GM18867 (cell line): ENCODE measurements around the gene HAGHL.
"Not testable (repeated sequence)": the region's sequence is repeated elsewhere in the genome, so short reads cannot be mapped to it uniquely, and the experiment has no call there.

Experiments
- ATAC-seq: cut with Tn5 transposase; IDR thresholded peaks from one replicate; pipeline ENCODE4 v1.9.1; 2021; ENCODE audit warnings: mild to moderate bottlenecking, moderate library complexity; ENCODE audit not compliant: unreplicated experiment

The HAGHL gene

GRCh38 chr16:751152-752006 is 24.5 kb downstream of the HAGHL start:
- no peak for ATAC-seq

DNA sequence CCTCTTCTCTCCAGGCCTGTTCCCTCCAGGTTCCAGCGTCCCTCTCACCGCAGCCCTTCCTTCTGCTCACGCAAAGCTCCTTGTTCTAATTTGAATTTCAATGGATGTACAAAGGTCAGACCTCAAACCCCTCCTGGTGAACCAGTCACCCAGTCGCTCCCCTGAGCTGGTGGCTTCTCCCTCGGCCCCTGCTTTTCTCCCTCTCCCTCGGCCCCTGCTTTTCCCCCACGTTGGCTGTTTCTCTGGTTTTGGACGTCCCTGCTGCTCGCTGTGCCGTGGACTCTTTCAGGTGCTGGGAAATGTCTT is 25.1 kb downstream of the HAGHL start:
- no peak for ATAC-seq

DNA sequence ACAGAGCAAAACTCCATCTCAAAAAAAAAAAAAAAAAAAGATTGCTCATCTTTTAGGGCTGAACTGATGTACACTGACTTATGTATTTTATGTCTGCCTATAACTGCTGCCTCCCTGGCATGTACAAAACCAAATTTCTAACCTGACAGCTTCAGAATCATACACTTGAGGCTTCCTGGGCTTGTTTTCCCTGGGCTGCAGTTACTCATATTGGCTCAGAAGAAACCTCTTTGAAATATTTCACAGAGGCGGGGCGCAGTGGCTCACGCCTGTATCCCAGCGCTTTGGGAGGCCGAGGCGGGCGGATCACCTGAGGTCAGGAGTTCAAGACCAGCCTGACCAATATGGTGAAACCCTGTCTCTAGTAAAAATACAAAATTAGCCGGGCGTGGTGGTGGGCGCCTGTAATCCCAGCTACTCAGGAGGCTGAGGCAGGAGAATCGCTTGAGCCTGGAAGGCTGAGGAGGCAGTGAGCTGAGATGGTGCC is 27.3 kb downstream of the HAGHL start:
- ATAC-seq = not testable (repeated sequence)

DNA sequence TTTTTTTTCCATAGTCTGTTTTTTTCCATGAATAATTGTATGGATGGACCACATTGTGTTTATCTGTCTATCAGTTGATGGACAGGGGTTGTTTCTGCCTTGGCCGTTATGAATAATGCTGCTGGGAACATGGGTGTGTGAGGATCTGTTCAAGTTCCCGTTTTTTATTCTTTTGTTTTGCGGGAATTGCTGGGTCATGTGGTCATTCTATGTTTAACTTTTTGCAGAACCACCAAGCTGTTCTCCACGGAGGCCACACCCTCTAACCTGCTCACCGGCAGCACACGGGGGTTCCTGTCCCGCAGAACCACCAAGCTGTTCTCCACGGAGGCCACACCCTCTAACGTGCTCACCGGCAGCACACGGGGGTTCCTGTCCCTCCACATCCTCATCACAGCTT is 27.8 kb downstream of the HAGHL start:
- no peak for ATAC-seq

DNA sequence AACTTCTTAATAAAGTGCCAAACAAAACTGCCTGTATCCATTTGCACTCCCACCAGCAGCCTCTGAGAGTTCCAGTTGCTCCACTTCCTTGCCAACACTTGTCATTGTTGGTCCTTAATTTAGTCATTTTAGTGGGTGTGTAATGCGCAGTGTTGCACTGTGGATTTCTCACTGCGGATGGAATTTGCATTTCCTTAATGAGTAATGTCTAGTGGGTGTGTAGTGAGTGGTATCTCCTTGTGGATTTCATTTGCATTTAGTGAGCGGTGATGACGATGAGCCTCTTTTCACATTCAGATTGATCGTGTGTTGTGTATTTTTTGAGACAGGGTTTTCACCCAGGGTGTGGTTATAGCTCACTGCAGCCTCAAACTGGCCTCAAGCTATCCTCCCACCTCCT is 29.5 kb downstream of the HAGHL start:
- no peak for ATAC-seq

DNA sequence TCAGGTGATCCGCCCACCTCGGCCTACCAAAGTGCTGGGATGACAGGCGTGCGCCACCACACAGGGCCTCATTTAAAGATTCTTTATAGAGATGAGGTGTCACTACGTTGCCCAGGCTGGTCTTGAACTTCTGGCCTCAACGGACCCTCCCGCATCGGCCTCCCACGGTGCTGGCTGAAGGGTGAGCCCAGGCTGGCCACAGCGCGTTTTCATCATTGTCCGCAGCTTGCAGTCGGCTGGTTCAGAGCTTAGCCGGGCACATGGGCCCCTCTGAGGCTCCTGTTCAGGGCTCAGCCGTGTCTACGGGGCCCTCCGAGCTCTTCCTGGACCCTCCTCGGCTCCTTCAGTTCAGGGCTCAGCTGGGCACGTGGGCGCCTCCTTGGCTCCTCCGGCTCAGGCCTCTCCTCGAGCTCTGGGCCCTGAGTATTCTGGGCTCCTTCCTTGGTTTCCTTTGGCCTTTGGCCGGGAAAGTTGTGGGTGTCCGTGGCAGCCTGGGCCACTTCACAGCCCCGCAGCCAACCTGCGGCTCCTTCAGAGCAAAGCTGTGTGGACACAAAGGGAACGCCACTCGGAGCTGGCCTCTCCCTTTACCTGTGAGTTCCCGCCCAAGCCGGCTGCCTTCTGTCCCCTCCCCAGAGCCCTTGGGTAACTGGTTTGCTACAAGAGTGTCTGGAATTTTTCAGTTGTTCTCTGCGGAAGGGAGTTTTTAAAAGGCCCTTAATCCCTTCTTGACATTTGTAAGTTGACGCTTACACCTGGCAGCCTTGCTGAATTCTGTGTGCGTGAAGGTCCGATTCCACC is 32.4 kb downstream of the HAGHL start:
- ATAC-seq = no peak

DNA sequence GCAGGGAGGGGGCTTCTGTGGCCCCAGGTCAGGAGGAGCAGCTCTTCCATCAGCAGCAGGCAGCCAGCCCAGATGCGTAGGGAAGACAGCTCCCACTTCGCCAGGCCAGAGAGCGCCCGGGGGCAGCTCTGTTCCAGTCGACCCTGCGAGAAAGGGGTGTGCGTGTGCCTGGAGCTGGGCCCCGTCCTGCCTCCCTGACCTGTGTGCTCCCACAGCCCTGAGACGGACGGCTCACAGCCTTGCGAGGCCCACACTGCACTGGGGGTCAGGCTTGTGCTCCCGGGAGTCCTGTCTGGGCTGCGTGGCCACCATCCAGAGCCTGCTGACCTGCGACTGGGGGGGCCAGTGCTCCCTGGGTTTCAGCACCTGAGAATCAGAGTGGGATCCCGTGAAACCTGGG is 33.2 kb downstream of the HAGHL start:
- ATAC-seq = no peak

DNA sequence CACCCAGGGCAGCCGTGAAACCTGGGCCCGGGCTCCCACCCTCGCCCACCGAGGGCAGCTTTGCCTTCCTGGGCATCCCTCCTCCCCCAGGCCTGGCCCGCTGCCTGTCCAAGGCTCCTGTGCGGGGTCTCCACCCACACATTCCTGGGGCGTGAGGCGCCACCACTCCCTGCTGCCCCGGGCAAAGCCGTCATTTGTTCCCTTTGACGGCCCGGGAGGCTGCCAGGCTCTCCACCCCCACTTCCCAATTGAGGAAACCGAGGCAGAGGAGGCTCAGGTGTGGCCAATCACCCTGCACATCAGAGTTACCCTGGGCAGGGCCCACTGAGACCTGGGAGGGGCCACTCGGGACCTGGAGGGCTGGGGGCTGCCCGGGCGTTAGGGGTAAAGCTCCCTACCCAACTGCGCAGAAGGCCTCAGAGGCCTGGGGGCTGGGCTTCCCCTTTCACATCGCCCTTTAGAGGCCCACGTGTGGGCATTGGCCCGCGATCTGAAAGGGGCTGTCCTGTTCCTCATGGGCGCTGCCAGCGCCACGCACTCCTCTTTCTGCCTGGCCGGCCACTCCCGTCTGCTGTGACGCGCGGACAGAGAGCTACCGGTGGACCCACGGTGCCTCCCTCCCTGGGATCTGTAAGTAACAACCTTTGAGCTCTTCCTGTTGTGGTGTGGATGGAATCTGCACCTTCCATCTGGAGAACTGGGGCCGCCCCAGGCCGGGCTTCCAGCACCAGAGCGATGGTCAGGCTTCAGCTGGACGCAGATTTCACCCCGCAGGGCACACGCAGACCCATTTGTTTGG is 33.8 kb downstream of the HAGHL start, which contains the start of gene MSLN:
TSS of gene MSLN (plus strand) at position 190 of the 799 bp plus-strand sequence. CDS start 1,947 bp downstream, outside the sequence.
- ATAC-seq = no peak

GRCh38 chr16:761625-762513 is 35.0 kb downstream of the HAGHL start:
- no peak for ATAC-seq

DNA sequence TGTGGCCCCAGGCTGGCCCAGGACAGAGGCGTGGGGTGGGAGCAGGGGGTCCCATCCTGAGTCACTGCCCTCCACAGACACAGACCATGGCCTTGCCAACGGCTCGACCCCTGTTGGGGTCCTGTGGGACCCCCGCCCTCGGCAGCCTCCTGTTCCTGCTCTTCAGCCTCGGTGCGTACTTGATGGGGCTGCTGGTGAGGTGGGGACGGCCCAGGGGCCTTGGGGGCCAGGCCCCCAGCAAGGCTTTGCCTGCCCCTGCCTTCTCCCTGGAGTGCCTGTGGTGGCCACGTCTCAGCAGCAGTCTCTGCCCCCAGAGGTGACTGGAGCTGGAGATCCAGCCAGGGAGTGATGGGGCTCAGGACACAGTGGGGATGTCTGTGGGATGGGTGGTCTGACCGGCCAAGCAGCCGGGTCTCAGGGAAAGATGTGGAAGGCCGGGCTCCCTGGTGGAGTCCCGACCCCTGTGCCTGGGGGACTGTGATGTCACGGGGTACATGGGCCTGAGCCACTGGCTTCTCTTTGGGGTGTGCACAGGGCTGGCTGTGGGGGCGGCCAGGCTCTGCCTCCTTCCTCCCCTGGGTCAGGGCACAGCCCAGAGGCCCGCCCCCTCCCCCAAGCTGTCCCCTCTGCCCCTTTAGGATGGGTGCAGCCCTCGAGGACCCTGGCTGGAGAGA is 35.8 kb downstream of the HAGHL start:
- ATAC-seq = no peak

GRCh38 chr16:763369-764183 is 36.7 kb downstream of the HAGHL start:
- ATAC-seq = no peak

DNA sequence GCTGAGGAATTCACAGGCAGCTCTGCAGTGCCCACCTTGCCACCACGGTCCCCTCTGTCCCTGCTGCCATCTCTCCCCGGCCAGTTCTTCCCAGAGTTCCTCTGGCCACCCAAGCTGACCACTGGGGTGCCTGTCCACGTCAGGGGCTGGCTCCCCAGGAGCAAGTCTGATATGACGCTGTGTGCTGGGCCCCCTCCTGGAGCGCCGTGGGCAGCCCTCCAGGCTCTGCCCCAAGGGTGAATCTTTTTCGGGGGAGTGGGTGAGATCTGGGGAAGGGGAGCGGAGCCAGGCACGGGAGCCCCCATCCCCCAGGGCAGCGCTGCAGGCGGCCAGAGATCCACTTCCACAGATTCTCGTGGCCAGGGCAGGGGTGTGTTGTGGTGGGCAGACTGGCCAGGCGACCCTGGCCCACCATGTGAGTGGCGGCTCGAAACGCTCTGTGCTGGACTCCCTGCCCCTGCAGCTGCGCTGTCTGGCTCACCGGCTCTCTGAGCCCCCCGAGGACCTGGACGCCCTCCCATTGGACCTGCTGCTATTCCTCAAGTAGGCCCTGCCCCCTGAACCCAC is 37.4 kb downstream of the HAGHL start:
- no peak for ATAC-seq

DNA sequence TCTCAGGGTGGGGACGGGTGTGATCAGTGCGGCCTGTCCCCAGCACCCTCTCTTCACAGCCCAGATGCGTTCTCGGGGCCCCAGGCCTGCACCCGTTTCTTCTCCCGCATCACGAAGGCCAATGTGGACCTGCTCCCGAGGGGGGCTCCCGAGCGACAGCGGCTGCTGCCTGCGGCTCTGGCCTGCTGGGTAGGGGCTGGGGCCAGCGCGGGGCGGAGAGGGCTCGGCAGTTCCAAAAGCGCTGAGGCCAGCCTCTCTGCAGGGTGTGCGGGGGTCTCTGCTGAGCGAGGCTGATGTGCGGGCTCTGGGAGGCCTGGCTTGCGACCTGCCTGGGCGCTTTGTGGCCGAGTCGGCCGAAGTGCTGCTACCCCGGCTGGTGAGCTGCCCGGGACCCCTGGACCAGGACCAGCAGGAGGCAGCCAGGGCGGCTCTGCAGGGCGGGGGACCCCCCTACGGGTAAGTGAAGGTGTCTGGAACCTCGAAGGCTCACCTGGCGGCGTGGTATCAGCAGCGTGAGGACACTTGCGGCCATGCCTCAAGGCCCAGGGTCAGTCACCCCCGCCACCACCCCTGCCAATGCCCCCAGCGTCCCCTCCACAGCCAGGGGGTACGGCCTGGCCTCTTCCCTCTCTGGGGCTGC is 38.1 kb downstream of the HAGHL start:
- no peak for ATAC-seq

DNA sequence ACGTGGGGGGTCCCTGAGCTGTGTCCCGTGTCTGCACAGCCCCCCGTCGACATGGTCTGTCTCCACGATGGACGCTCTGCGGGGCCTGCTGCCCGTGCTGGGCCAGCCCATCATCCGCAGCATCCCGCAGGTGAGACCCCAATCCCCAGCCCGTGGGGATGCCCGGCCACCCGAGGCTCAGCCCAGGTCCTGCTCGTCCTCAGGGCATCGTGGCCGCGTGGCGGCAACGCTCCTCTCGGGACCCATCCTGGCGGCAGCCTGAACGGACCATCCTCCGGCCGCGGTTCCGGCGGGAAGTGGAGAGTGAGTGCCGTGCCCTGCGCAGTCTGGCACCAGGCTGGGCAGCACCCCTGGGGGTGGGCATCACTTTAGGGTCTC is 38.6 kb downstream of the HAGHL start:
- ATAC-seq = no peak

GRCh38 chr16:766008-766819 is 39.3 kb downstream of the HAGHL start:
- no peak for ATAC-seq

- ATAC-seq = no peak
Observed at GRCh38 chr16:766820-767640, 40.1 kb downstream of the HAGHL start.
